B cell (primary cell): ENCODE results near the gene GCNT4. TPM values are rescaled to one million over a fixed set of nuclear protein-coding genes. Genes with fewer than 3 reads are reported as not detected.
A peak's percentile ranks its signal among the peaks of the same experiment; 100 is the strongest.

Source experiments
- ATAC-seq: fragments of 200-7000 bp; cut with Tn5 transposase; one replicate; pipeline ENCODE4 v1.10.0; 2021; ENCODE audit warnings: low read depth, mild to moderate bottlenecking, moderate number of reproducible peaks, moderate library complexity
- CTCF ChIA-PET: fragments of 350-600 bp; sonication (Branson Sonifier 250); formaldehyde crosslinking; loops from one replicate; lab custom pipeline; 2021; ENCODE audit warnings: antibody characterized with exemption, inconsistent platforms; lab: Charles Lee
- POLR2A ChIA-PET: fragments of 350-600 bp; sonication (Branson Sonifier 250); formaldehyde crosslinking; loops from one replicate; lab custom pipeline; 2021; ENCODE audit warnings: antibody characterized with exemption; lab: Charles Lee
- DNase-seq: peaks from one replicate; pipeline ENCODE4 v3.0.0; 2013
- H2AFZ ChIP-seq: 2 replicates; pipeline ENCODE4 v1.6.1; 2012; ENCODE audit warnings: mild to moderate bottlenecking, low read depth, low read length; ENCODE audit not compliant: insufficient read depth, poor library complexity, severe bottlenecking
- H3K27ac ChIP-seq, 2 donors: 1 replicate in 1 of 2; 2 replicates in 1 of 2; pipeline ENCODE4 v1.5.1; 2012 to 2013; ENCODE audit warnings: low read length in 2 of 2, mild to moderate bottlenecking in 2 of 2, moderate library complexity in 1 of 2
- H3K27me3 ChIP-seq, 4 experiments: fragments of 200-600 bp in 1 of 4; sonication (generic) in 1 of 4; replicated peaks in 1 of 4; 1 replicate in 2 of 4; 2 replicates in 2 of 4; pipeline versions ENCODE4 v1.6.1 to v1.7.0; 2013 to 2016; ENCODE audit warnings: low read length in 3 of 4, mild to moderate bottlenecking in 2 of 4, mixed read lengths in 1 of 4, moderate library complexity in 1 of 4; ENCODE audit not compliant: insufficient read depth in 4 of 4, control insufficient read depth in 3 of 4; ENCODE audit errors: control extremely low read depth in 1 of 4
- H3K36me3 ChIP-seq, 2 experiments: replicated peaks in 1 of 2; 1 replicate in 1 of 2; 2 replicates in 1 of 2; pipeline versions ENCODE4 v1.6.1 to v1.7.1; 2013; ENCODE audit warnings: low read length in 1 of 2; ENCODE audit not compliant: insufficient read depth in 2 of 2, control insufficient read depth in 1 of 2; ENCODE audit errors: control extremely low read depth in 1 of 2, extremely low read depth in 1 of 2
- H3K4me1 ChIP-seq, 2 donors: fragments of 200-600 bp in 1 of 2; sonication (generic) in 1 of 2; 1 replicate in 1 of 2; 2 replicates in 1 of 2; pipeline versions ENCODE4 v1.5.1 to v1.6.1; 2013 to 2017; ENCODE audit warnings: low read length in 2 of 2; ENCODE audit not compliant: control insufficient read depth in 2 of 2, insufficient read depth in 2 of 2
- H3K4me2 ChIP-seq: replicated peaks from 2 replicates; pipeline ENCODE3; 2012; ENCODE audit warnings: mild to moderate bottlenecking, low read depth, low read length; ENCODE audit not compliant: poor library complexity, severe bottlenecking
- H3K4me3 ChIP-seq, 5 experiments: fragments of 200-600 bp in 1 of 5; sonication (generic) in 1 of 5; 1 replicate in 3 of 5; 2 replicates in 2 of 5; pipeline versions ENCODE4 v1.5.1 to v1.7.0; 2011 to 2016; ENCODE audit warnings: low read length in 4 of 5, mild to moderate bottlenecking in 4 of 5, low read depth in 2 of 5, control low read depth in 1 of 5, moderate library complexity in 1 of 5; ENCODE audit not compliant: insufficient read depth in 1 of 5; ENCODE audit errors: control extremely low read depth in 1 of 5, extremely low read depth in 1 of 5
- H3K79me2 ChIP-seq: fragments of 200-600 bp; sonication (generic); one replicate; pipeline ENCODE4 v1.6.0; 2016; ENCODE audit warnings: low read length; ENCODE audit not compliant: control insufficient read depth, insufficient read depth
- H3K9ac ChIP-seq: fragments of 200-600 bp; sonication (generic); 2 replicates; pipeline ENCODE4 v1.6.1; 2017; ENCODE audit warnings: mild to moderate bottlenecking, low read length, moderate library complexity
- H3K9me3 ChIP-seq, 3 donors: one replicate each; pipeline versions ENCODE4 v1.6.1 to v1.7.1; 2013; ENCODE audit warnings: low read length in 2 of 3; ENCODE audit not compliant: control insufficient read depth in 2 of 3, insufficient read depth in 1 of 3; ENCODE audit errors: control extremely low read depth in 1 of 3
- H4K20me1 ChIP-seq: 2 replicates; pipeline ENCODE4 v1.6.0; 2012; ENCODE audit warnings: mild to moderate bottlenecking, low read length; ENCODE audit not compliant: insufficient read depth, control insufficient read depth, poor library complexity, severe bottlenecking
- H3K27ac Mint-ChIP-seq: one replicate; pipeline ENCODE4 v1.8.0; 2021; ENCODE audit warnings: mixed read lengths
- H3K27me3 Mint-ChIP-seq: one replicate; pipeline ENCODE4 v1.8.0; 2021; ENCODE audit warnings: mixed read lengths
- H3K4me1 Mint-ChIP-seq: one replicate; pipeline ENCODE4 v1.8.0; 2021; ENCODE audit warnings: mixed read lengths
- H3K4me3 Mint-ChIP-seq: one replicate; pipeline ENCODE4 v1.8.0; 2021; ENCODE audit warnings: mixed read lengths
- H3K9me3 Mint-ChIP-seq: one replicate; pipeline ENCODE4 v1.8.0; 2022; ENCODE audit warnings: mixed read lengths; ENCODE audit not compliant: insufficient read depth
- CTCF ChIP-seq: fragments of 200-600 bp; IDR thresholded peaks from one replicate; pipeline ENCODE4 v1.8.0; 2022; ENCODE audit warnings: antibody characterized with exemption, mild to moderate bottlenecking
- EZH2 ChIP-seq: IDR thresholded peaks from 2 replicates; pipeline ENCODE4 v1.6.1; 2012; ENCODE audit warnings: borderline replicate concordance, low read depth, mild to moderate bottlenecking, moderate library complexity, low read length; ENCODE audit not compliant: insufficient read depth, poor library complexity, severe bottlenecking
- WGBS: methylation state at CpG from one replicate; pipeline ENCODE4 v1.1.5; 2013; ENCODE audit warnings: missing lambda C conversion rate; ENCODE audit not compliant: insufficient coverage; 5-methylcytosine and 5-hydroxymethylcytosine counted together
- intact Hi-C: fragments of 100-400 bp; cut with micrococcal nuclease; formaldehyde crosslinking; loops from one replicate; pipeline ENCODE4 v1.10.0; 2022
- polyA plus RNA-seq: library from polyadenylated mRNA; depleted of rRNA; stranded (reverse); fragments of >200 nt; gene quantifications from 2 replicates; pipeline ENCODE4 v1.2.3, GENCODE V29; 2012
- total RNA-seq, 2 donors: library from RNA; stranded (reverse); fragments of 120-200 nt in 1 of 2; gene quantifications; 1 replicate in 1 of 2; 2 replicates in 1 of 2; pipeline versions ENCODE4 v1.2.3 to v1.2.4, GENCODE V29; 2013 to 2022

The GCNT4 gene
- total and polyA plus RNA-seq, 2 donors (not counting 1 experiment from before 2014, with no cell fraction given) = 0.01 TPM; not detected in 1

GRCh38 chr5:75055727-75056144 is 3.4 kb upstream of the GCNT4 start:
- ChIA-PET CTCF (no interaction called here), POLR2A (no interaction called here)
- H3K79me2 ChIP-seq = no peaks in the 10 kb centered on the region
- TF ChIP-seq EZH2 = no peak
- TF ChIP-seq CTCF = no peak
- no peaks in the 10 kb centered on the region for H3K9me3 ChIP-seq
- no peak overlapping the region for H3K4me3 ChIP-seq
- no peaks in the 10 kb centered on the region for H4K20me1 ChIP-seq
- H3K27me3 ChIP-seq = peaks cover 0 to 41% (median 11%) of the 10 kb centered on the region in 4 experiments
- 100% methylated on average over 1 of the region's 1 CpG for WGBS
- H3K36me3 ChIP-seq = no peaks in the 10 kb centered on the region
- no peak overlapping the region for H2AFZ ChIP-seq
- intact Hi-C loops = no loop called here
- DNase-seq (no peak), ATAC-seq (no peak)
- Mint-ChIP-seq H3K27ac (no peak overlapping the region), H3K4me1 (peaks cover 12% of the 10 kb centered on the region), H3K4me3 (no peak overlapping the region), H3K27me3 (peaks cover 61% of the 10 kb centered on the region), H3K9me3 (no peaks in the 10 kb centered on the region)
- no peak overlapping the region for H3K9ac ChIP-seq
- H3K4me1 ChIP-seq = peaks cover 11 to 13% of the 10 kb centered on the region in 2 donors
- no peak overlapping the region for H3K4me2 ChIP-seq
- H3K27ac ChIP-seq = no peak overlapping the region

- Mint-ChIP-seq H3K27me3 (peaks cover 73% of the 10 kb centered on the region), H3K4me1 (peaks cover 14% of the 10 kb centered on the region), H3K4me3 (peak overlapping the region; percentile 75), H3K27ac (no peak overlapping the region), H3K9me3 (no peaks in the 10 kb centered on the region)
- H3K36me3 ChIP-seq = no peaks in the 10 kb centered on the region
- H4K20me1 ChIP-seq = no peaks in the 10 kb centered on the region
- peak overlapping the region; percentile 49 for H3K9ac ChIP-seq
- H3K79me2 ChIP-seq = no peaks in the 10 kb centered on the region
- H3K27ac ChIP-seq = no peak overlapping the region
- DNase-seq (no peak), ATAC-seq (no peak)
- intact Hi-C loops = no loop called here
- peaks cover 11 to 13% of the 10 kb centered on the region in 2 donors for H3K4me1 ChIP-seq
- peak overlapping the region; percentile 60 for H2AFZ ChIP-seq
- no peak for TF ChIP-seq EZH2
- no peak for TF ChIP-seq CTCF
- peaks cover 0 to 49% (median 13%) of the 10 kb centered on the region in 4 experiments for H3K27me3 ChIP-seq
- ChIA-PET CTCF (no interaction called here), POLR2A (no interaction called here)
- H3K4me3 ChIP-seq = peak overlapping the region in 3 of 5 experiments; percentile 44 to 57 (median 55)
- peak overlapping the region; percentile 78 for H3K4me2 ChIP-seq
- H3K9me3 ChIP-seq = no peaks in the 10 kb centered on the region
- WGBS = 53% methylated on average over 22 of the region's 28 CpGs
These were observed 2.0 kb upstream of the GCNT4 start for GRCh38 chr5:75054134-75054930.
